Gastroesophageal sphincter (tissue), 3 donors: ENCODE measurements around the gene IGLL5.

Source experiments
- EP300 ChIP-seq: sonication (generic); formaldehyde crosslinking; IDR thresholded peaks from one replicate; pipeline ENCODE4 v1.6.1; 2017; ENCODE audit warnings: antibody characterized with exemption, mild to moderate bottlenecking
- POLR2A ChIP-seq, 2 donors: fragments of 450-650 bp; IDR thresholded peaks; one replicate each; pipeline ENCODE4 v1.6.1; 2017; ENCODE audit warnings: antibody characterized with exemption in 2 of 2, mild to moderate bottlenecking in 2 of 2, moderate library complexity in 1 of 2
- POLR2AphosphoS5 ChIP-seq: sonication (generic); formaldehyde crosslinking; IDR thresholded peaks from one replicate; pipeline ENCODE4 v1.6.1; 2017; ENCODE audit warnings: antibody characterized with exemption
- TF ChIP-seq, protein P1 (sequence below), 4 experiments: fragments of 200-600 bp in 2 of 4; fragments of 450-650 bp in 2 of 4; sonication (generic) in 1 of 4; IDR thresholded peaks; one replicate each; pipeline ENCODE4 v1.5.1; 2017 to 2019; ENCODE audit warnings: antibody characterized with exemption in 4 of 4, mild to moderate bottlenecking in 2 of 4, moderate library complexity in 2 of 4

DNA sequence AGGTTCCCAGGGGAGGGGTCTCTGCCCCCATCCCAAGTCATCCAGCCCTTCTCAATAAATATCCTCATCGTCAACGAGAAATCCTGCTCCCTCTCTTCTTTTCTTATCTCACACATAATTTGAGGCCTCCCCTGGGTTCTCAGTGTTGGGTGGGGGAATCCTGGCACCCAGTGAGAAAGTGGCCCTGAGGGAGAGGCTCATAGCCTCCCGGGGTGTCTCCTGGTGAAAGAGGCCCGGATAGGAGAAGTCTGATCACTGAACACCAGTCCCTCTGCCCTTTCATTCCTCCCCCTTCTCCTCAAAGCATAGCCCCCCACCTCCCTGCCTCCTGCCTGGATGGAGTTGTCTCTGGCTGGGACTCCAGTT lies 35.3 kb downstream of the IGLL5 start:
- TF ChIP-seq, protein P1, sequence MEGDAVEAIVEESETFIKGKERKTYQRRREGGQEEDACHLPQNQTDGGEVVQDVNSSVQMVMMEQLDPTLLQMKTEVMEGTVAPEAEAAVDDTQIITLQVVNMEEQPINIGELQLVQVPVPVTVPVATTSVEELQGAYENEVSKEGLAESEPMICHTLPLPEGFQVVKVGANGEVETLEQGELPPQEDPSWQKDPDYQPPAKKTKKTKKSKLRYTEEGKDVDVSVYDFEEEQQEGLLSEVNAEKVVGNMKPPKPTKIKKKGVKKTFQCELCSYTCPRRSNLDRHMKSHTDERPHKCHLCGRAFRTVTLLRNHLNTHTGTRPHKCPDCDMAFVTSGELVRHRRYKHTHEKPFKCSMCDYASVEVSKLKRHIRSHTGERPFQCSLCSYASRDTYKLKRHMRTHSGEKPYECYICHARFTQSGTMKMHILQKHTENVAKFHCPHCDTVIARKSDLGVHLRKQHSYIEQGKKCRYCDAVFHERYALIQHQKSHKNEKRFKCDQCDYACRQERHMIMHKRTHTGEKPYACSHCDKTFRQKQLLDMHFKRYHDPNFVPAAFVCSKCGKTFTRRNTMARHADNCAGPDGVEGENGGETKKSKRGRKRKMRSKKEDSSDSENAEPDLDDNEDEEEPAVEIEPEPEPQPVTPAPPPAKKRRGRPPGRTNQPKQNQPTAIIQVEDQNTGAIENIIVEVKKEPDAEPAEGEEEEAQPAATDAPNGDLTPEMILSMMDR (IDR thresholded peaks at IDR 0.05) = no peak
- TF ChIP-seq POLR2AphosphoS5 = no peak
- TF ChIP-seq POLR2A (IDR thresholded peaks at IDR 0.05) = no peak
- no peak for TF ChIP-seq EP300
